ENCODE data around the gene BTNL9. TPM values are rescaled to one million over a fixed set of nuclear protein-coding genes. Genes with fewer than 3 reads are reported as not detected.
"Not testable (repeated sequence)": the region's sequence is repeated elsewhere in the genome, so short reads cannot be mapped to it uniquely, and the experiment has no call there.

BTNL9 gene
- total and polyA plus RNA-seq, 2 of the 13 experiments (the other 11 are each of a cell fraction or from before 2014, with no cell fraction given): 0.13 TPM; not detected in 1

DNA sequence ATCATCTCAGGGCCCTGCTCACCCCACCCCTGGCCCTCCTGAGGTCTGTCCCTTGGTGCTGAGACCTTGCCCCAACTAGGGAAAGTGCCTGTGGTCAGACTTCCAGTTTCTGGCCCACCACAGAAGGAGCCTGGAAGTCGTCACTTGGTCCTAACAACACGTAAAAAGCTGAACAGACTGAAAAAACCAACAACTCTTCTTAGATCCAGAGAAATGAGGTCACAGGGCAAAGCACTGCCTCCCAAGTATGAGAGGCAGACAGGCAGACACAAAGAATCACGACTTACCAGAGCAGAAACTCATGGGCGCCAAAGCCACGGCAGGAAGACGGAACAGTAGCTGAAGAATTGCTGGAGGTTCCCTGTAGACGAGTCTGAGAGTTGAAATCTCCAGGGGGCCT is 52.4 kb downstream of the BTNL9 start (continued):
- TF ChIP-seq PBX3 (CRISPR knock-in tag; IDR thresholded peaks at IDR 0.05; ENCODE audit: borderline replicate concordance): no peak
- TF ChIP-seq ZNF251 (CRISPR knock-in tag; IDR thresholded peaks at IDR 0.05): no peak

DNA sequence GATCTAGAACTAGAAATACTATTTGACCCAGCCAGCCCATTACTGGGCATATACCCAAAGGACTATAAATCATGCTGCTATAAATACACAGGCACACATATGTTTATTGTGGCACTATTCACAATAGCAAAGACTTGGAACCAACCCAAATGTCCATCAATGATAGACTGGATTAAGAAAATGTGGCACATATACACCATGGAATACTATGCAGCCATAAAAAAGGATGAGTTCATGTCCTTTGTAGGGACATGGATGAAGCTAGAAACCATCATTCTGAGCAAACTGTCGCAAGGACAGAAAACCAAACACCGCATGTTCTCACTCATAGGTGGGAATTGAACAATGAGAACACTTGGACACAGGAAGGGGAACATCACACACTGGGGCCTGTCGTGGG is 55.1 kb downstream of the BTNL9 start:
- CTCF ChIA-PET (ENCODE audit: low intra/inter-chr PET ratio, low total read pairs); ATAC-seq; H3K27ac ChIP-seq (ENCODE audit: extremely low read length, insufficient read depth, low read length); H3K79me2 ChIP-seq (ENCODE audit: insufficient read depth, low read length); in situ Hi-C loops (cut with HindIII; ENCODE audit: extremely low pct_ligation_motif_present, low pct_unique_long_range_greater_than_20kb); H3K4me1 ChIP-seq (ENCODE audit: insufficient read depth, low read length); BruUV-seq (replicated peaks); H3K4me2 ChIP-seq (ENCODE audit: low read depth, low read length); H2AFZ ChIP-seq (ENCODE audit: low read length); DNase-seq (ENCODE audit: low spot score); H4K20me1 ChIP-seq (ENCODE audit: insufficient read depth, low read length); H3K9ac ChIP-seq (ENCODE audit: insufficient read depth, low read depth, low read length); FAIRE-seq; H3K9me3 ChIP-seq (ENCODE audit: low read length); H3K36me3 ChIP-seq (replicated peaks in 1 of 2; ENCODE audit: control insufficient read depth in 1 of 2, insufficient read depth in 2 of 2, low read length in 2 of 2); intact Hi-C loops (cut with micrococcal nuclease; ENCODE audit: unreplicated experiment); POLR2A ChIA-PET; H3K4me3 ChIP-seq (replicated peaks in 1 of 3; ENCODE audit: insufficient read depth in 1 of 3, low read depth in 2 of 3, low read length in 3 of 3): not testable (repeated sequence)
- H3K27me3 ChIP-seq (ENCODE audit: control insufficient read depth in 1 of 2, insufficient read depth in 2 of 2, low read length in 2 of 2): peaks cover 2 to 15% of the 10 kb centered on the region in 2 experiments; a peak in 3 of 5 replicates
- WGBS (ENCODE audit: low lambda C conversion rate): 51% methylated on average over 3 of the region's 3 CpGs

GRCh38 chr5:181096721-181097382 is 56.8 kb downstream of the BTNL9 start:
- H3K4me3 ChIP-seq (replicated peaks in 1 of 3; ENCODE audit: insufficient read depth in 1 of 3, low read depth in 2 of 3, low read length in 3 of 3); POLR2A ChIA-PET; H3K27ac ChIP-seq (ENCODE audit: extremely low read length, insufficient read depth, low read length); CTCF ChIA-PET (ENCODE audit: low intra/inter-chr PET ratio, low total read pairs); in situ Hi-C loops (cut with HindIII; ENCODE audit: extremely low pct_ligation_motif_present, low pct_unique_long_range_greater_than_20kb); H3K79me2 ChIP-seq (ENCODE audit: insufficient read depth, low read length); H3K9me3 ChIP-seq (ENCODE audit: low read length); H2AFZ ChIP-seq (ENCODE audit: low read length); H3K4me1 ChIP-seq (ENCODE audit: insufficient read depth, low read length); H3K36me3 ChIP-seq (replicated peaks in 1 of 2; ENCODE audit: control insufficient read depth in 1 of 2, insufficient read depth in 2 of 2, low read length in 2 of 2); H3K9ac ChIP-seq (ENCODE audit: insufficient read depth, low read depth, low read length); BruUV-seq (replicated peaks); H3K4me2 ChIP-seq (ENCODE audit: low read depth, low read length); DNase-seq (ENCODE audit: low spot score); H4K20me1 ChIP-seq (ENCODE audit: insufficient read depth, low read length); intact Hi-C loops (cut with micrococcal nuclease; ENCODE audit: unreplicated experiment); ATAC-seq: not testable (repeated sequence)
- WGBS (ENCODE audit: low lambda C conversion rate): no CpG with 5 or more reads among the region's 26 CpGs
- peaks cover 2 to 18% of the 10 kb centered on the region in 2 experiments; a peak in 3 of 5 replicates for H3K27me3 ChIP-seq (ENCODE audit: control insufficient read depth in 1 of 2, insufficient read depth in 2 of 2, low read length in 2 of 2)
- FAIRE-seq: peak; percentile 36

GRCh38 chr5:181097383-181097753 is 57.3 kb downstream of the BTNL9 start:
- ATAC-seq; BruUV-seq (replicated peaks); H3K4me1 ChIP-seq (ENCODE audit: insufficient read depth, low read length); H2AFZ ChIP-seq (ENCODE audit: low read length); POLR2A ChIA-PET; in situ Hi-C loops (cut with HindIII; ENCODE audit: extremely low pct_ligation_motif_present, low pct_unique_long_range_greater_than_20kb); H3K79me2 ChIP-seq (ENCODE audit: insufficient read depth, low read length); H3K9ac ChIP-seq (ENCODE audit: insufficient read depth, low read depth, low read length); DNase-seq (ENCODE audit: low spot score); H3K4me2 ChIP-seq (ENCODE audit: low read depth, low read length); H3K4me3 ChIP-seq (replicated peaks in 1 of 3; ENCODE audit: insufficient read depth in 1 of 3, low read depth in 2 of 3, low read length in 3 of 3); H3K9me3 ChIP-seq (ENCODE audit: low read length); H3K36me3 ChIP-seq (replicated peaks in 1 of 2; ENCODE audit: control insufficient read depth in 1 of 2, insufficient read depth in 2 of 2, low read length in 2 of 2); H3K27ac ChIP-seq (ENCODE audit: extremely low read length, insufficient read depth, low read length); intact Hi-C loops (cut with micrococcal nuclease; ENCODE audit: unreplicated experiment); H4K20me1 ChIP-seq (ENCODE audit: insufficient read depth, low read length); FAIRE-seq; CTCF ChIA-PET (ENCODE audit: low intra/inter-chr PET ratio, low total read pairs): not testable (repeated sequence)
- H3K27me3 ChIP-seq (ENCODE audit: control insufficient read depth in 1 of 2, insufficient read depth in 2 of 2, low read length in 2 of 2): peaks cover 2 to 18% of the 10 kb centered on the region in 2 experiments; a peak in 3 of 5 replicates
- whole genome bisulfite sequencing (ENCODE audit: low lambda C conversion rate): no CpG with 5 or more reads among the region's 26 CpGs
